Measurements from ENCODE around the gene TMBIM1. TPM values are rescaled to one million over a fixed set of nuclear protein-coding genes. Genes with fewer than 3 reads are reported as not detected.
"Not testable (repeated sequence)": the region's sequence is repeated elsewhere in the genome, so short reads cannot be mapped to it uniquely, and the experiment has no call there.

Gene TMBIM1
- total RNA-seq, 6 donors from 2014 or later: 112 to 359 (median 236) TPM

DNA sequence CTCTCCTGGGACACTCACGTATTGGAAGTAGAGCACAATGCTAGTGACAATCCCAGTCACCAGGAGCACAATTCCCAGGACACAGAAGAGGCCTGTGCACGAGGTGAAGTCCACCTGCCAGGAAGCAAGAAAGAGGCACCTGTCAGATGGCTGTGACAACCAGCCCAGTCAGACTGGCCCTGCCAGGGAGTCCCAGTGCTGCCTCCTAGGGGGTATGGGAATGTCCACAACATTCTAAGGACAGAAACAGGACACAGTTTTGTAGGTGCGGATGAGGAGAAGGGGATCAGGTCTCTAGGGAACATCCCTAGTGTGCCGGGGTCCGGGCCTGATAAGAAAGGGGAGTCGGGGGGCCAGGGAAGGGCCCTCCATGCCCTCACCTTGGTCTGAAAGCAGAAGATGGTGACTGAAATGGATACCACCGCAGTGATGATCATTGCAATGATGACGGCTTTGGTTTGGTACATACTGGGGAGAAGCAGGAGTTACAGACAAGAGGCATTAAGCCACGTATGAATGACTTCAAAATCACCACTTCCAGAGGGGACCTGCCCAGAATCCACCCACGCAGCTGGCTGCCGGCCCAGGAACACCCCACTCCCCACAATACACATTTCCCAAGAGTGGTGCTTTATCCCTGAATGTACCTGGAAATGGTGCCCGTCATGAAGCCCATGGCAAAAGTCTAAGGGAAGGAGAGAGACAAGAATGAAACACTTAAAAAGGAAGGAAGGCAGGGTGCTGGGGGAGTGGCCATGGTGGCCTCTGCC lies 15.1 kb downstream of the TMBIM1 start:
- Histone ChIP-seq H3K36me3 (peaks cover 56 to 92% (median 85%) of the 10 kb centered on the region in 4 donors), H3K4me1 (peaks cover 25 to 43% (median 31%) of the 10 kb centered on the region in 4 donors), H3K27me3 (no peaks in the 10 kb centered on the region), H3K4me3 (no peak overlapping the region), H3K9me3 (no peaks in the 10 kb centered on the region), H3K27ac (peak overlapping the region in 3 of 4 donors; percentile 19 to 40 (median 22))
- no peak for TF ChIP-seq POLR2A (IDR thresholded peaks at IDR 0.05)
- TF ChIP-seq POLR2AphosphoS5 (IDR thresholded peaks at IDR 0.05): no peak
- TF ChIP-seq, protein P1, sequence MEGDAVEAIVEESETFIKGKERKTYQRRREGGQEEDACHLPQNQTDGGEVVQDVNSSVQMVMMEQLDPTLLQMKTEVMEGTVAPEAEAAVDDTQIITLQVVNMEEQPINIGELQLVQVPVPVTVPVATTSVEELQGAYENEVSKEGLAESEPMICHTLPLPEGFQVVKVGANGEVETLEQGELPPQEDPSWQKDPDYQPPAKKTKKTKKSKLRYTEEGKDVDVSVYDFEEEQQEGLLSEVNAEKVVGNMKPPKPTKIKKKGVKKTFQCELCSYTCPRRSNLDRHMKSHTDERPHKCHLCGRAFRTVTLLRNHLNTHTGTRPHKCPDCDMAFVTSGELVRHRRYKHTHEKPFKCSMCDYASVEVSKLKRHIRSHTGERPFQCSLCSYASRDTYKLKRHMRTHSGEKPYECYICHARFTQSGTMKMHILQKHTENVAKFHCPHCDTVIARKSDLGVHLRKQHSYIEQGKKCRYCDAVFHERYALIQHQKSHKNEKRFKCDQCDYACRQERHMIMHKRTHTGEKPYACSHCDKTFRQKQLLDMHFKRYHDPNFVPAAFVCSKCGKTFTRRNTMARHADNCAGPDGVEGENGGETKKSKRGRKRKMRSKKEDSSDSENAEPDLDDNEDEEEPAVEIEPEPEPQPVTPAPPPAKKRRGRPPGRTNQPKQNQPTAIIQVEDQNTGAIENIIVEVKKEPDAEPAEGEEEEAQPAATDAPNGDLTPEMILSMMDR (IDR thresholded peaks at IDR 0.05): no peak
- TF ChIP-seq EP300 (IDR thresholded peaks at IDR 0.05): no peak
- 85 to 87% methylated on average over 11 to 12 of the region's 12 CpGs for whole genome bisulfite sequencing, 2 donors
- ATAC-seq (ENCODE audit: low FRiP score in 2 of 2): no peak
- no peak for DNase-seq

DNA sequence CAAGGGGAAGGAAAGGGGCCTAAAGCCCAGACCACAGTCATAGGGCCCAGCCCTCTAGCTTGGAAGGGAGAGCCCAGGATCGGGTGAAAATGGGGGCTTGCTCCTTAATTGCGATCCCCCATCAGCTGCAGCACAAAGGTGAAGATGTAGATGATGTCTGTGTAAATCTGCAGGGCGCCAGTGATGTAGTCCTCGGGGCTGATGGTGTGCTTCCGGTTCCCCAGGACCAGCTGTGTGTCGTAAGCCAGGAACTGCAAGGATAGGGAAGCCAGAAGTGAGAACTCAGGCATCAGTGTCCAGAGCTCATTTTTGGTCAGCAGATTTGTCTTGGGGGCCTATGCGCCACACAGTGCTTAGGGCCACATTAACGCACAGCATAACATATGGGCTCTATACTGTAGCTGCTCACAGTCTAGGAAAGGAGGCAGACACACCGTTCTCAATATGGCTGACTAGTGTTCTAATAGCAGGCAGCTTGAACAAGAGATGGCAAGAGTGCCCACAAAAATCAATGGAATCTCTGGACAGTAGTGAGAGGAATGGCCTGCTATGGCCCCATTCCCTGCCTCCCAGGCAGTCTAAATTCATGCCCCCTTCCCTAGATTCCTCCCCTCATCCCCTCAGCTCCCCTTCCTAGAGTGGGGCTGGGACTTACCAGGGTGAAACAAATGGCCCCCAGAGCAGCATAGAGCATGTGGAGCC lies 16.8 kb downstream of the TMBIM1 start:
- Histone ChIP-seq H3K36me3 (peaks cover 48 to 76% (median 71%) of the 10 kb centered on the region in 4 donors), H3K4me3 (no peak overlapping the region), H3K27ac (peak overlapping the region in 3 of 4 donors; percentile 22 to 88 (median 22)), H3K4me1 (peaks cover 31 to 47% (median 35%) of the 10 kb centered on the region in 4 donors), H3K9me3 (no peaks in the 10 kb centered on the region), H3K27me3 (no peaks in the 10 kb centered on the region)
- DNase-seq (no peak), ATAC-seq (ENCODE audit: low FRiP score in 2 of 2) (no peak)
- TF ChIP-seq POLR2A (IDR thresholded peaks at IDR 0.05) (no peak), POLR2AphosphoS5 (IDR thresholded peaks at IDR 0.05) (no peak), EP300 (IDR thresholded peaks at IDR 0.05) (no peak)
- TF ChIP-seq, protein P1 (IDR thresholded peaks at IDR 0.05): no peak
- WGBS, 2 donors: 69 to 76% methylated on average over 9 of the region's 9 CpGs

DNA sequence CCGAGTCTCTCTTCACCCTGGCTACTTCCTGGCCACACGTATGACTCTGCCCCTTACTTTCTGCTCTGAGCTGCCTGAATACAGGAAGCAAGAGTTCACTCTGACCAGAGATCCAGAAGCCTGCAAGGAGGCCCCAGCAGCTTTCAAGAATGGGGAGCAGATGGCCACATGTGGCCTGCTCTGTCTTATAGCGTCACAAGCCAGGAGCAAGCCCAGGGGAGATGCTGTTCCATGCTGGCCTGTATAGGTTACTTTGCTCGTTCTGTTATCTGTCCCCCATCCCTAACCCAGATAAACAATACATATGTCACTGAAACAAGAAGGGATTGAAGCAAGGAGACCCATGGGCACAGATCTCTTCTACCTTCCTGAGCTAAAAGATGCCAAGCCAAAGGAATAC lies 17.7 kb downstream of the TMBIM1 start:
- no peak overlapping the region for H3K4me3 ChIP-seq
- no peaks in the 10 kb centered on the region for H3K9me3 ChIP-seq
- TF ChIP-seq POLR2A (IDR thresholded peaks at IDR 0.05) (no peak), POLR2AphosphoS5 (IDR thresholded peaks at IDR 0.05) (no peak), EP300 (IDR thresholded peaks at IDR 0.05) (no peak)
- TF ChIP-seq, protein P1 (IDR thresholded peaks at IDR 0.05): no peak
- H3K4me1 ChIP-seq: peaks cover 31 to 47% (median 35%) of the 10 kb centered on the region in 4 donors
- no peak for DNase-seq
- no peak for ATAC-seq (ENCODE audit: low FRiP score in 2 of 2)
- 79 to 80% methylated on average over 4 of the region's 4 CpGs for WGBS, 2 donors
- peak overlapping the region in 2 of 4 donors; percentile 22 to 88 for H3K27ac ChIP-seq
- peaks cover 39 to 66% (median 62%) of the 10 kb centered on the region in 4 donors for H3K36me3 ChIP-seq
- H3K27me3 ChIP-seq: no peaks in the 10 kb centered on the region

DNA sequence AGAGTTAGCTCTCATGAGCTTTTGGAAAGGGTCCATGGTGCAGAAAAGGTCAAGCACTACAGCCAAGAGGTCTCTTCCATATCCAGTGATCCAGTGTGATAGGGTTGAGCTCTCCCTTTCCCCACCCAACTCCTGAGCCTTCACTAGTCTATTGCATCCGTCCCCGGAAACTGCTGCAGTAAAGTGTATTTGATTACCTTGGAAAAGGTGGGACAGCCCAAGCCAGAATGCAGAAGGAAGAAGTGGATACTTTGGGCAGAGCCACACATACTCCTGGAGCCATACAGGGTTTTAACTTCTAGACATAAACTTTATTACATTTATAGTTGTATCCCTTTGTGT lies 18.4 kb downstream of the TMBIM1 start:
- Histone ChIP-seq H3K27ac (peak overlapping the region in 2 of 4 donors; percentile 22 to 88), H3K36me3 (peaks cover 36 to 59% (median 55%) of the 10 kb centered on the region in 4 donors), H3K4me1 (peaks cover 35 to 53% (median 40%) of the 10 kb centered on the region in 4 donors), H3K4me3 (no peak overlapping the region), H3K27me3 (no peaks in the 10 kb centered on the region), H3K9me3 (no peaks in the 10 kb centered on the region)
- no peak for DNase-seq
- no peak for TF ChIP-seq POLR2AphosphoS5 (IDR thresholded peaks at IDR 0.05)
- peak in 1 of 4 donors; percentile 14 for TF ChIP-seq POLR2A (IDR thresholded peaks at IDR 0.05)
- TF ChIP-seq, protein P1 (IDR thresholded peaks at IDR 0.05): no peak
- no peak for ATAC-seq (ENCODE audit: low FRiP score in 2 of 2)
- 64 to 84% methylated on average over 2 of the region's 2 CpGs for WGBS, 2 donors

DNA sequence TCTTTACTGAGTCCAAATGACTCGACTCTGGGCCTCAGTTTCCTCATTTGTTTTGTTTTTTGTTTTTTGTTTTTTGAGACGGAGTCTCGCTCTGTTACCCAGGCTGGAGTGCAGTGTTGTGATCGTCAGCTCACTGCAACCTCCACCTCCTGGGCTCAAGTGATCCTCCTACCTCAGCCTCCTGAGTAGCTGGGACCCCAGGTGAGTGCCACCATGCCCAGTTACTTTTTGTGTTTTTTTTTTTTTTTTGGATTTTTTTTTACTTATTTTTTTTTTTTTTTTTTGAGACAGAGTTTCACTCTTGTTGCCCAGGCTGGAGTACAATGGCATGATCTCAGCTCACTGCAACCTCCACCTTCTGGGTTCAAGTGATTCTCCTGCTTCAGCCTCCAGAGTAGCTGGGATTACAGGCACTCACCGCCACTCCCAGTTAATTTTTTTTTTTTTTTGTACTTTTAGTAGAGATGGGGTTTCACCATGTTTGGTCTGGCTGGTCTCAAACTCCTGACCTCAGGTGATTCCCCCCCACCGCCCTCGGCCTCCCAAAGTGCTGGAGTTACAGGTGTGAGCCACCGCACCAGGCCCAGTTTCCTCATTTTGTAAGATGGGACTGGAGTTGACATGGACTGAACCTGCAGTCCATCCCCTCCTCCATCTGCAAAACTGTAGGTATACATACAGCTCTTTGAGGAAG lies 18.9 kb downstream of the TMBIM1 start:
- 82 to 86% methylated on average over 8 of the region's 8 CpGs for WGBS, 2 donors
- not testable (repeated sequence) for DNase-seq; H3K4me3 ChIP-seq; H3K27me3 ChIP-seq; ATAC-seq (ENCODE audit: low FRiP score in 2 of 2); H3K9me3 ChIP-seq
- Histone ChIP-seq H3K36me3 (peaks cover 36 to 54% (median 49%) of the 10 kb centered on the region in 4 donors), H3K27ac (peak overlapping the region; percentile 63 to 88 (median 77)), H3K4me1 (peaks cover 39 to 59% (median 43%) of the 10 kb centered on the region in 4 donors)
